ENCODE measurements around the gene MMP28. TPM values are rescaled to one million over a fixed set of nuclear protein-coding genes. Genes with fewer than 3 reads are reported as not detected.

The MMP28 gene, protein sequence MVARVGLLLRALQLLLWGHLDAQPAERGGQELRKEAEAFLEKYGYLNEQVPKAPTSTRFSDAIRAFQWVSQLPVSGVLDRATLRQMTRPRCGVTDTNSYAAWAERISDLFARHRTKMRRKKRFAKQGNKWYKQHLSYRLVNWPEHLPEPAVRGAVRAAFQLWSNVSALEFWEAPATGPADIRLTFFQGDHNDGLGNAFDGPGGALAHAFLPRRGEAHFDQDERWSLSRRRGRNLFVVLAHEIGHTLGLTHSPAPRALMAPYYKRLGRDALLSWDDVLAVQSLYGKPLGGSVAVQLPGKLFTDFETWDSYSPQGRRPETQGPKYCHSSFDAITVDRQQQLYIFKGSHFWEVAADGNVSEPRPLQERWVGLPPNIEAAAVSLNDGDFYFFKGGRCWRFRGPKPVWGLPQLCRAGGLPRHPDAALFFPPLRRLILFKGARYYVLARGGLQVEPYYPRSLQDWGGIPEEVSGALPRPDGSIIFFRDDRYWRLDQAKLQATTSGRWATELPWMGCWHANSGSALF
- total RNA-seq, result 4.6 and 10.4 TPM in 2 replicates

DNA sequence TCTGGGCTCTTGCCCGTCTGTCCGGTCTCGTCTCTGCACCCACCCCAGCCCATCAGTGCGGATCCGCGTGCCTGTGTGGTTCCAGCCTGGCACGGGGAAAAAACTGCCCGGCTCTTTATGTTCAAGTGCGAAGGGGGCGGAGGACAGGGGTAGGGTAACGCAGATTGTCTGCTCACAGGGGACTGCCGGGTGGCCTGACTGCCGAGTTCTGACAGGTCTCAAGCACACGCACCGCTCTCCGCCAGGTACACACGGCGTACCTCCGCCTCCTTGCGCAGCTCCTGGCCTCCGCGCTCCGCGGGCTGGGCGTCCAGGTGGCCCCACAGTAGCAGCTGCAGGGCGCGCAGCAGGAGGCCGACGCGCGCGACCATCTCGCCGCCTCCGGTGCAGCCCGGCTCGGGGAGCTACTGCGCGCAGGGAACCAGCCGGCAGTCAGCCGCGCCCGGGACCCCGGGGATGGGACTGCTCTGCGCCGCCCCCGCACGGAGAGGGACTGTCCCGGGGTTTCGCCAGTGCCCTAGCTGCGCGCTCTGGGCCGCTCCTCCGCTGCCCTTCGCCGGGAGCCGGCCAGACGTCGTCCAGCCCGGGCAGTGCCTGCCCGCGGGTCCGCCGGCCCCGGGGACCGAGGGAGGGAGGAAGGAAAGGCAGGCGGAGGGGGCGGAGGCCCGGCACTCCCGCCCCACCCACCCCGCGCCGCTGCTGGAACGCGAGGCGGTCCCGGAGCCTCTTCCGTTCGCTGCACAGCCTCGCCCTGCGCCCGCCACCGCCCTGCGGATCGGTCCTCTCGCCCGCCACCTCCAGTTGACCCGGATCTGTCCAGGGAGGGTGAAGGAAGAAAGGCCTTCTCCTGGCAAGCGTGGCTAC lies at the start of gene MMP28:
MMP28 (minus strand) TSS at position 635 of the 864 bp plus-strand sequence; CDS start at position 371, 264 bp downstream.

GRCh38 chr17:35808962-35809854 lies 13.8 kb upstream of the MMP28 start, which contains the start of gene TAF15:
Gene TAF15, plus strand, starts transcription at chr17:35809484. Its CDS starts 86 bp downstream, at chr17:35809570.

GRCh38 chr17:35760587-35760986 lies 34.9 kb downstream of the MMP28 start, which contains the start of gene C17orf50:
Gene C17orf50, plus strand, starts transcription at chr17:35760887. Its CDS starts 55 bp downstream, at chr17:35760942.

DNA sequence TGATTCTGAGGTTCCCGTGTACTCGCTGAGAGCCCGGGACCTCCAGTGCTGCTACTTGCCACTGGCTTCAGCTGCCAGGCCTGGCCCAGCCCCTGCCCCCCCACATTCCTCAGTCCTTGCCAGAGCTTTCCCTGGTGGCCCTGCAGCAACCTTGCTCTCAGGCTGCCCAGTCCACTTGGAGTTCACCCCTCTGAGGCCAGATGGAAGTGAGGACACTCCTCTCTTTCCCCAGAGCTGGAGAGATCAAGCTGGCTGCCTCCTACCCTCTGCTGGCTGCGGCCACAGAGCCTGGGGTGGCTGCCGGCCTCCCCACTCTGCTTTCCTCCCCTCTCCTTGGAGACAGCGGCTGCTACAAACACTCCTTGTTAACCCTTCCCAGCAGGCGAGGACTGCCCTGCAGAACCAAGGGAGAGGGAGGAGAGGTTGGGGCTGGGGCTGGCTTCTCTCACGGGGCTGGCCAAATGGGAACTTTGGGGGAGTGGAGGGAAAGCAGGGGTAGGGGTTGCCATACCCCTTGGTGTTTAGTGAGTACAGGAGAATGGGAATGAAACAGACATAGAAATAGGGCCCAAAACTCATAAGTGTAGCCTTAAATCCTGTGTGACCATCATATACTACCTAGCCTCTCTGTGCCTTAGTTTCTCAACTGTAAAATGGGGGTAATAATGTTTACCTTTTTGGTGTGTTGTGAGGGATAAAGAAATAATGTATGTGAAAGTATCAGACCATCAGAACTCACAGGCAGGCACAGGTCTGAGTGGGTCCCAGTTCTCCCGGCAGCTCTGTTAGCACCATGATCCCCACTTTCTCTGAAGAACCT lies 42.3 kb downstream of the MMP28 start, which contains the start of gene GAS2L2:
GAS2L2 (minus strand) TSS at position 295 of the 820 bp plus-strand sequence. CDS start 389 bp downstream, outside the sequence.

GRCh38 chr17:35731239-35731916 lies 64.1 kb downstream of the MMP28 start, which contains the start of gene RASL10B:
Gene RASL10B, plus strand, starts transcription at chr17:35731639. Its CDS starts 3,546 bp downstream, at chr17:35735185.

Other genes starting within 250 kb of the MMP28 start
- not detected in 2 replicates for gene SLFN14, start 234.8 kb downstream of the MMP28 start, total RNA-seq
- 2.3 and 2.6 TPM in 2 replicates for gene PEX12, start 217.1 kb downstream of the MMP28 start, total RNA-seq
- 83.5 and 84.5 TPM in 2 replicates for gene AP2B1, start 208.3 kb downstream of the MMP28 start, total RNA-seq
- gene RASL10B, start 64.0 kb downstream of the MMP28 start, total RNA-seq, result 0.15 and 0.32 TPM in 2 replicates
- not detected in 2 replicates for gene GAS2L2, start 42.4 kb downstream of the MMP28 start, total RNA-seq
- gene C17orf50, start 34.8 kb downstream of the MMP28 start, total RNA-seq, result not detected in 2 replicates
- 52.9 and 64.1 TPM in 2 replicates for gene TAF15, start 13.8 kb upstream of the MMP28 start, total RNA-seq
- not detected in 2 replicates for gene HEATR9, start 73.2 kb upstream of the MMP28 start, total RNA-seq
- gene CCL5, start 84.7 kb upstream of the MMP28 start, total RNA-seq, result 0.15 TPM in 1 of 2 replicates, not detected in the other
- 0.46 TPM in 1 of 2 replicates, not detected in the other for gene RDM1, start 135.1 kb upstream of the MMP28 start, total RNA-seq
- not detected in 2 replicates for gene LYZL6, start 148.1 kb upstream of the MMP28 start, total RNA-seq
- 0.32 TPM in 1 of 2 replicates, not detected in the other for gene CCL16, start 185.9 kb upstream of the MMP28 start, total RNA-seq
- gene CCL14, start 191.1 kb upstream of the MMP28 start, total RNA-seq, result 0.91 and 2.3 TPM in 2 replicates
- not detected in 2 replicates for gene CCL15, start 205.9 kb upstream of the MMP28 start, total RNA-seq
- not detected in 2 replicates for gene CCL23, start 222.3 kb upstream of the MMP28 start, total RNA-seq